GM19397 (cell line): ENCODE results near the gene ITGBL1.

Source experiments
- ATAC-seq: cut with Tn5 transposase; IDR thresholded peaks from one replicate; pipeline ENCODE4 v1.9.1; 2021; ENCODE audit warnings: mild to moderate bottlenecking, moderate library complexity; ENCODE audit not compliant: unreplicated experiment

The ITGBL1 gene

DNA sequence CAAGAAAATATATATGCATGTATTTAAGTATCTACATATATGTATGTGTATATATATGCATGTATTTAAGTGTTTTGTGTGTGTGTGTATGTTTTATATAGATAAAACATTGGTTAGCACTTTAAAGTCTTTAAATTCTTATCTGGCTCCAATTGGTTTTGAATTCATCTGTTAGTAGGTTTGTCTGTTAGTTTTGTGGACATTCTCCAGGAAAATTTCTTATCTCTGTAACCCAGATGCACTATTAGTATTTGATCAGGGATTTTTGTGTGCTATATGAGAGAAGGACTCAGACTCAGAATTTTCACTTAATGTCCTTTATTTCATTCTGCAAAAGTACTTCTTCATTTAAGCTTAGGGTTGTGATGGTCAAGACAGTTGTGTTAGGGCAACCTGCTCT, 103.1 kb downstream of the ITGBL1 start:
- no peak for ATAC-seq

GRCh38 chr13:101556676-101557123, 104.2 kb downstream of the ITGBL1 start:
- no peak for ATAC-seq

- ATAC-seq: no peak
Measured at GRCh38 chr13:101565317-101565716, 112.8 kb downstream of the ITGBL1 start.

GRCh38 chr13:101567841-101568240, 115.4 kb downstream of the ITGBL1 start:
- no peak for ATAC-seq

GRCh38 chr13:101569807-101570206, 117.3 kb downstream of the ITGBL1 start:
- ATAC-seq: no peak

GRCh38 chr13:101570410-101570809, 117.9 kb downstream of the ITGBL1 start:
- no peak for ATAC-seq

DNA sequence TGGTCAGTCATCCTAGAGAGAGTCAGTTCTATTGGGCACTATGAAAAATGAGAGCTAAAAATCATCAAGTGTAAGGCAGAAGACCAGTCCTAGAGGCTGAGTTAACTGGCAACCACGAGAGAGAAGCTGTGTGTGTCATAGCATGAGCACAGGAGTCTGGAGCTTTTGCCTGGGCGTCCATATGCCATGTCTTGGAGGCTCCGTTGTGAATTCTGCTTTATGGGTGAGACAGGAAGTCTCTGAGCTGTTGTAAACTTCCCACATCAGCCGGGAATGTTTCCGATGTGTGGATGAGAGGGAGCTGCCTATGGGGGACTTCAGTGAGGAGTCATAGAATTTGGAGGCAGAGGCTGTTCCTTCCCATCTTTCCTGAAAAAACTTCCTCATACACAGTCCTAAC, 120.0 kb downstream of the ITGBL1 start:
- no peak for ATAC-seq

- no peak for ATAC-seq
Measured at GRCh38 chr13:101575581-101575980, 123.1 kb downstream of the ITGBL1 start.

DNA sequence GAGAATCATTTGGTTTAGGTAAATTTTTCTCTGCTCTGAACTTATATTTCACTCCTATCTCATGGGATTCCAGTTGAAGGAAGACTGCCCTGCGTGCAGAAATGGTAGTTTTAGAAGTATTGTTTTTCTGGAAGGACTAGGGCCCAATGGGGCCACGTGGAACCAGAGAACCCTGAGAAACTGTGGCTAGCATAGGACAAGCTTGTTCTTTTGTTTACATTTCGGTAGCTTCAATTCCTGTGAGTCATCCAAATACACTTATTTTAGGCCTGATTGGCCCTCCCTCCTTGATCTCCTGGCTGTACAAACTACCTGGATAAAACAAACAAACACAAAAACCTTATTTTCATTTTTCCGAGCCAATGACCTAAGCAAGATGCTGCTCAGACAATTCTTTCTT, 124.0 kb downstream of the ITGBL1 start:
- ATAC-seq: no peak

- no peak for ATAC-seq
Measured at GRCh38 chr13:101576977-101577376, 124.5 kb downstream of the ITGBL1 start.

- ATAC-seq: no peak
Measured at GRCh38 chr13:101579281-101579802, 126.9 kb downstream of the ITGBL1 start.

DNA sequence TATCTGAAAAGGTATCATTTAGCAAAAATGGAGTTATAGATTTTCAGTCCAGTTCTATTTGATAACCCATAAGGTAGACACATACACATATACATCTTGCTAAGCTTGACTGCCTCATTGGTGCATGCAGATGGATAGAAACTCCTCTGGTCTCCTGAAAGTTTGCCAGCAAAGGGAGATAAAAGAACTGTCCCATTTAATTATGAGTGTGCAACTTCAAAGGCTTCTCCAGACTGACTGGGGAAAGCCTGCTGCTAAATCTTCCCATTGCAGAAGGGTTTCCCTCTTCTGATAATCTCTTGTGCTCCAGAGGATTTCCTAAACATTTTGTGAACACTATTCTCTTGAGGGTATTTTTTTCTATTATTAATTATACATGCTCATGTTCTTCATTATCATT, 131.9 kb downstream of the ITGBL1 start:
- no peak for ATAC-seq

- ATAC-seq: no peak
Measured at GRCh38 chr13:101590479-101590878, 138.0 kb downstream of the ITGBL1 start.

DNA sequence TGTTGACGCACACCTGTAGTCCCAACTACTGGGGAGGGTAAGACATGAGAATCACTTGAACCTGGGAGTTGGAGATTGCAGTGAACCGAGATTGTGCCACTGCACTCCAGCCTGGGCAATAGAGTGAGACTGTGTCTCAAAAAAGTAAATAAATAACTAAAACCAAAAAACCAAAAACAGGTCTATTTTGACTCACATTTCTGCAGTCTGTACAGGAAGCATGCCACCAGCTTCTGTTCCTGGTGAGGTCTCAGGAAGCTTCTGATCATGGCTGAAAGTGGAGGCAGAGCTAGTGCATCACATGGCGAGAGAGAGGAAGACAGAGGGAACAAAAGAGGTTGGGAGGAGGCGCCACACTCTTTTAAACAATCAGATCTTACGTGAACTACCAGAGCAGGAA, 142.5 kb downstream of the ITGBL1 start:
- ATAC-seq: no peak

DNA sequence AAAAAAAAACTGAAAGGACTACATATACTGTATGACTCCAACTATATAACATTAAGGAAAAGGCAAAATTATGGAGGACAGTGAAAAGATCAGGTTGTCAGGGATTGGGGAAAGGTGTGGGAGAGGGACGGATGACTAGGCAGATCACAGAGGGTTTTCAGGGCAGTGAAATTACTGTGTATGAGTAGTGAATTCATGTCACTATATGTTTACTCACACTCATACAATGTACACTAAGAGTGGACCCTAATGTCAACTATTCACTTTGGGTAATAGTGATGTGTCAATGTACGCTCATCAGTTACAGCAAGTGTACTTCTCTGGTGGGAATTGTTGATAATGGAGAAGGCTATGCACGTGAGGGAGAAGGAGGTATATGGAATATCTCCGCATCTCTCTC, 144.3 kb downstream of the ITGBL1 start:
- ATAC-seq: no peak

DNA sequence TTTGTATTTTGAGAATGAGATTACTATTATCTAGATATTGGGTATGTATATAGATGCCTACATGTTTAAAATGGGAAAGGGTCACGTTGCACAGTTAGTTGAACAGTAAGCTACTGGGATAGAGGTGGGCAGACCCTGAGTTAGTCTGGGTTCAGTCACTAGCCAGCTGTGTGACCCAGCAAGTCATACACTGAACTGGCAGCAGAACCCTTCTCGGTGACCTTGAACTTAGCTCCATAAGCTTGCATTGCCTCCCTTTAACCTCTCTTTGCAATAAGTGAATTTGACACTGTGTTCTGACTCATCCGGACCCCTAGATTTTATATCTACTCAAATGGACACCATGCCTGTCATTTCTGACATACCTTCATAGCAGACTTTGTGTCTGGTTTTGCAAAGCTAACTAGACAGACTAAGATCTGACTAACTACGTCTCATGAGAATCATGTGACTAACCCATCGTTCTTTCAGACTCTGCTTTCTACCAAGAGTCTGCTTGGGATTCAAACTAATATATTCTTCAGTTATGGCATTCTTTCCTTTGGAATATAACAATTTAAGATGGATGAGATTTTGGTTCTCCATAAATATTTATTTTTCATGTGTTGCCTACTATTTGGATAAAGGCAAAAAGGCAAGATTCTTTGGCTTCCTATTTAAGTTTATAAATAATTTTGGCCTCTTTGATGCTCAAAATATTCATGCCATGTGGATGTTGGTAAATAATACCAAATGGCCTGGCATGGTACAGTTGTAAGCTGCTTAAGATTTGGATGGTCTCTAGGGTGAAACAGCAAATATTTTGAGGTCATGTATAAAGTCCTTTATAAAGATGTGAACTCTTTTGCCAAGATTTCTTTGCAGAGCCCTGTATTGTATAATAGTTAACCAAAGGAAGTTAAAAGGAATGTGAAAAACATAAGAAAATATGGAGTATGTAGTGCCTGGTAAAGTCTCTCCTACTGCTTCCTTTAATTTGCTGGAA, 159.3 kb downstream of the ITGBL1 start:
- ATAC-seq: no peak

GRCh38 chr13:101612735-101613134, 160.3 kb downstream of the ITGBL1 start:
- ATAC-seq: no peak

- no peak for ATAC-seq
Measured at GRCh38 chr13:101614491-101614890, 162.0 kb downstream of the ITGBL1 start.

DNA sequence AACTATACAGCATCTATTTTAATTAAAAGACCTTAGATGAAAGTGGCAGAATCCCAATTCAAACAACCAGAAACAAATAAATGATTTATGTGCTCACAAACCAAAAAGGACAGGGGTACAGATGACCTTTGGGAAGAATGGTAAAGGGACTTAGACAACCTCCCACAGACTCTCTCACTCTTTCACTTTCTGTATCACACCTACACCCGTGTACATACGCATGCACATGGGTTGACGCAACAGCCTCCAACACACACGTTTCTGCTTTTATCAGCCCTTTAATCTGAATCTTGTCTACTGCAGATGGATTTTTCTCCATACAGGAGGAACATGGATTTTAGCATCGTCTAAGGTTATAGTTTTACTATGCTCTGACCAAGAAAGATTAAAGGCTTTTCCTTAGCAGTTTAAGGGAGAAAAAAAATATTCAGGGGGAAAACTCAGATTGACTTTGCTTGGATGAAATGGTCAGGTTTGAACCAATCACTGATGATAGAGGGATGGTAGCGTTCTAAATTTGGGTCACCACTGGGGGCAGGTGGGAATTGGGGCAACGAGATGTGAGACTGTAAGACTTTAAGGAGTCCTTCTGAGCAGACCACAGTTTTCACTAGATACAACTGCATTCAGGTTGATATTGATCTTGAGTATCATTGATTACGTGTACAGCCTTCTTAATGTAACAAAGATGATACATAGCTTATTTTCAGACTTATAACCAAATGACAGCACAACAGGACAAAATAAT, 166.1 kb downstream of the ITGBL1 start:
- no peak for ATAC-seq

DNA sequence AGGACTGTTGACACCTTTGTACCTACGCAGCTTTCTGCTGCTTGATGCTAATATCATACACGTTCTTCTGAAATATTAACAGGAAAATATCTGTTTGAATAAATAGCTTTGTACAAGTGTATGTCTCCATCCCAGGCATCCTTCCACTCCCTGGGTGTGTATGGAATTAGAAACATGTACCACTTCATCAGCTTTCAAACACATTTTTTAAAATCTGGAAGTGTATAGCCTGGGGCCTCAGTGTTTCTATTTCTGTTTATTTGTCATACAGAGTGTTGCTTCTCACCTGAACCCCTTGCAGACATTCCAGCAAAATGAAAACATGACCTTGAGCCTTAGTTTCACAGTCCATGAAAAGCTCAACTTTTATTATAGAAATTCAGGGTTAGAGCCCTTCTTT, 168.6 kb downstream of the ITGBL1 start:
- no peak for ATAC-seq

GRCh38 chr13:101623470-101624209, 171.2 kb downstream of the ITGBL1 start:
- ATAC-seq: no peak
